ENCODE results near the gene STARD9.
A peak's percentile ranks its signal among the peaks of the same experiment; 100 is the strongest.

Gene STARD9

GRCh38 chr15:42591238-42591934 lies 16.0 kb downstream of the STARD9 start:
- Histone ChIP-seq H3K27me3 (ENCODE audit: insufficient read depth, low read length, poor library complexity, severe bottlenecking) (no peaks in the 10 kb centered on the region), H3K4me3 (ENCODE audit: low read length, poor library complexity, severe bottlenecking) (no peak overlapping the region), H4K20me1 (ENCODE audit: insufficient read depth, low read length, poor library complexity, severe bottlenecking) (no peaks in the 10 kb centered on the region), H3K4me1 (ENCODE audit: insufficient read depth, low read length, poor library complexity, severe bottlenecking) (peaks cover 22% of the 10 kb centered on the region), H3K36me3 (ENCODE audit: insufficient read depth, low read length) (peaks cover 37% of the 10 kb centered on the region; the same call in 1 of the 2 replicates), H3K9me3 (ENCODE audit: insufficient read depth, low read depth, low read length) (no peaks in the 10 kb centered on the region), H3K9ac (ENCODE audit: low read depth, low read length, poor library complexity, severe bottlenecking) (peak overlapping the region; percentile 5), H3F3A (ENCODE audit: low read depth) (no peaks in the 10 kb centered on the region), H3K9me2 (replicated peaks; ENCODE audit: low read depth, low read length) (no peaks in the 10 kb centered on the region), H2AFZ (ENCODE audit: low read length) (no peak overlapping the region), H3K79me2 (ENCODE audit: insufficient read depth, low read length) (peaks cover 57% of the 10 kb centered on the region), H3K4me2 (ENCODE audit: low read depth, low read length, poor library complexity, severe bottlenecking) (no peak overlapping the region)
- TF ChIP-seq EZH2phosphoT487 (IDR thresholded peaks at IDR 0.05; ENCODE audit: borderline replicate concordance), result no peak
- TF ChIP-seq CTCF (conservative IDR thresholded peaks at IDR 0.05; ENCODE audit: low read length), result peak; percentile 64

- no peaks in the 10 kb centered on the region for H4K20me1 ChIP-seq (ENCODE audit: insufficient read depth, low read length, poor library complexity, severe bottlenecking)
- H3K27me3 ChIP-seq (ENCODE audit: insufficient read depth, low read length, poor library complexity, severe bottlenecking), result no peaks in the 10 kb centered on the region
- peaks cover 37% of the 10 kb centered on the region; the same call in 1 of the 2 replicates for H3K36me3 ChIP-seq (ENCODE audit: insufficient read depth, low read length)
- H3K9me3 ChIP-seq (ENCODE audit: insufficient read depth, low read depth, low read length), result no peaks in the 10 kb centered on the region
- peaks cover 57% of the 10 kb centered on the region for H3K79me2 ChIP-seq (ENCODE audit: insufficient read depth, low read length)
- H3K9ac ChIP-seq (ENCODE audit: low read depth, low read length, poor library complexity, severe bottlenecking), result no peak overlapping the region
- no peak overlapping the region for H3K4me2 ChIP-seq (ENCODE audit: low read depth, low read length, poor library complexity, severe bottlenecking)
- TF ChIP-seq CTCF (conservative IDR thresholded peaks at IDR 0.05; ENCODE audit: low read length) (no peak), EZH2phosphoT487 (IDR thresholded peaks at IDR 0.05; ENCODE audit: borderline replicate concordance) (no peak)
- no peaks in the 10 kb centered on the region for H3F3A ChIP-seq (ENCODE audit: low read depth)
- H3K9me2 ChIP-seq (replicated peaks; ENCODE audit: low read depth, low read length), result no peaks in the 10 kb centered on the region
- H2AFZ ChIP-seq (ENCODE audit: low read length), result no peak overlapping the region
- peaks cover 20% of the 10 kb centered on the region for H3K4me1 ChIP-seq (ENCODE audit: insufficient read depth, low read length, poor library complexity, severe bottlenecking)
- H3K4me3 ChIP-seq (ENCODE audit: low read length, poor library complexity, severe bottlenecking), result no peak overlapping the region
Measured at GRCh38 chr15:42592716-42593115, 17.3 kb downstream of the STARD9 start.

GRCh38 chr15:42593143-42593542 lies 17.7 kb downstream of the STARD9 start:
- Histone ChIP-seq H3K27me3 (ENCODE audit: insufficient read depth, low read length, poor library complexity, severe bottlenecking) (no peaks in the 10 kb centered on the region), H2AFZ (ENCODE audit: low read length) (no peak overlapping the region), H4K20me1 (ENCODE audit: insufficient read depth, low read length, poor library complexity, severe bottlenecking) (no peaks in the 10 kb centered on the region), H3K79me2 (ENCODE audit: insufficient read depth, low read length) (peaks cover 57% of the 10 kb centered on the region), H3K4me3 (ENCODE audit: low read length, poor library complexity, severe bottlenecking) (no peak overlapping the region), H3K4me1 (ENCODE audit: insufficient read depth, low read length, poor library complexity, severe bottlenecking) (peaks cover 16% of the 10 kb centered on the region), H3K9me2 (replicated peaks; ENCODE audit: low read depth, low read length) (no peaks in the 10 kb centered on the region), H3F3A (ENCODE audit: low read depth) (no peaks in the 10 kb centered on the region), H3K9me3 (ENCODE audit: insufficient read depth, low read depth, low read length) (no peaks in the 10 kb centered on the region), H3K4me2 (ENCODE audit: low read depth, low read length, poor library complexity, severe bottlenecking) (no peak overlapping the region), H3K36me3 (ENCODE audit: insufficient read depth, low read length) (peaks cover 37% of the 10 kb centered on the region; the same call in 1 of the 2 replicates), H3K9ac (ENCODE audit: low read depth, low read length, poor library complexity, severe bottlenecking) (no peak overlapping the region)
- TF ChIP-seq EZH2phosphoT487 (IDR thresholded peaks at IDR 0.05; ENCODE audit: borderline replicate concordance) (no peak), CTCF (conservative IDR thresholded peaks at IDR 0.05; ENCODE audit: low read length) (no peak)
